Duodenal mucosa (tissue), 2 donors: ENCODE results near the gene TRIP13.

Experiments
- H3K27ac ChIP-seq: one replicate; pipeline ENCODE4 v1.7.0; 2013; ENCODE audit warnings: low read depth, low read length
- H3K27me3 ChIP-seq, 2 donors: one replicate each; pipeline ENCODE4 v1.7.0; 2013; ENCODE audit warnings: low read length in 2 of 2, control low read depth in 1 of 2; ENCODE audit not compliant: insufficient read depth in 2 of 2, control insufficient read depth in 1 of 2
- H3K36me3 ChIP-seq, 2 donors: one replicate each; pipeline ENCODE4 v1.7.0; 2013; ENCODE audit warnings: low read length in 2 of 2, control low read depth in 1 of 2; ENCODE audit not compliant: insufficient read depth in 2 of 2, control insufficient read depth in 1 of 2
- H3K4me1 ChIP-seq, 2 donors: one replicate each; pipeline ENCODE4 v1.7.0; 2013; ENCODE audit warnings: low read length in 2 of 2, control low read depth in 1 of 2; ENCODE audit not compliant: insufficient read depth in 2 of 2, control insufficient read depth in 1 of 2
- H3K4me3 ChIP-seq, 2 donors: one replicate each; pipeline ENCODE4 v1.7.0; 2013; ENCODE audit warnings: low read length in 2 of 2, low read depth in 1 of 2
- H3K9ac ChIP-seq, 2 donors: one replicate each; pipeline ENCODE4 v1.7.0; 2013; ENCODE audit warnings: low read length in 2 of 2, low read depth in 1 of 2
- H3K9me3 ChIP-seq, 2 donors: one replicate each; pipeline ENCODE4 v1.7.0; 2013; ENCODE audit warnings: low read length in 2 of 2, control low read depth in 1 of 2; ENCODE audit not compliant: control insufficient read depth in 1 of 2

The TRIP13 gene

GRCh38 chr5:961711-962240 lies 69.1 kb downstream of the TRIP13 start:
- H3K27ac ChIP-seq: no peak overlapping the region
- no peaks in the 10 kb centered on the region for H3K9me3 ChIP-seq
- no peaks in the 10 kb centered on the region for H3K36me3 ChIP-seq
- no peak overlapping the region for H3K9ac ChIP-seq
- H3K4me3 ChIP-seq: no peak overlapping the region
- peaks cover 0 to 15% of the 10 kb centered on the region in 2 donors for H3K27me3 ChIP-seq
- H3K4me1 ChIP-seq: peaks cover 8 to 18% of the 10 kb centered on the region in 2 donors

- no peak overlapping the region for H3K27ac ChIP-seq
- no peak overlapping the region for H3K4me3 ChIP-seq
- H3K9me3 ChIP-seq: no peaks in the 10 kb centered on the region
- H3K9ac ChIP-seq: no peak overlapping the region
- H3K27me3 ChIP-seq: peaks cover 0 to 15% of the 10 kb centered on the region in 2 donors
- H3K36me3 ChIP-seq: no peaks in the 10 kb centered on the region
- H3K4me1 ChIP-seq: peaks cover 4 to 15% of the 10 kb centered on the region in 2 donors
These were observed 69.7 kb downstream of the TRIP13 start for GRCh38 chr5:962386-962785.

- H3K27ac ChIP-seq: no peak overlapping the region
- H3K36me3 ChIP-seq: no peaks in the 10 kb centered on the region
- peaks cover 0 to 11% of the 10 kb centered on the region in 2 donors for H3K4me1 ChIP-seq
- no peak overlapping the region for H3K9ac ChIP-seq
- no peak overlapping the region for H3K4me3 ChIP-seq
- peaks cover 0 to 15% of the 10 kb centered on the region in 2 donors for H3K27me3 ChIP-seq
- no peaks in the 10 kb centered on the region for H3K9me3 ChIP-seq
These were observed 70.1 kb downstream of the TRIP13 start for GRCh38 chr5:962801-963200.

- Histone ChIP-seq H3K9me3 (no peaks in the 10 kb centered on the region), H3K9ac (no peak overlapping the region), H3K27ac (no peak overlapping the region), H3K4me3 (no peak overlapping the region), H3K36me3 (no peaks in the 10 kb centered on the region), H3K4me1 (peaks cover 0 to 6% of the 10 kb centered on the region in 2 donors), H3K27me3 (peaks cover 0 to 17% of the 10 kb centered on the region in 2 donors)
These were observed 70.6 kb downstream of the TRIP13 start for GRCh38 chr5:963310-963672.

- Histone ChIP-seq H3K4me1 (peaks cover 0 to under 1% of the 10 kb centered on the region in 2 donors), H3K36me3 (no peaks in the 10 kb centered on the region), H3K9ac (no peak overlapping the region), H3K9me3 (no peaks in the 10 kb centered on the region), H3K4me3 (no peak overlapping the region), H3K27me3 (peaks cover 0 to 19% of the 10 kb centered on the region in 2 donors), H3K27ac (peak overlapping the region; percentile 20)
These were observed 71.2 kb downstream of the TRIP13 start for GRCh38 chr5:963673-964531.

- H3K9ac ChIP-seq: no peak overlapping the region
- no peaks in the 10 kb centered on the region for H3K36me3 ChIP-seq
- H3K27me3 ChIP-seq: peaks cover 3 to 24% of the 10 kb centered on the region in 2 donors
- H3K27ac ChIP-seq: no peak overlapping the region
- no peaks in the 10 kb centered on the region for H3K4me1 ChIP-seq
- H3K9me3 ChIP-seq: no peaks in the 10 kb centered on the region
- H3K4me3 ChIP-seq: no peak overlapping the region
These were observed 72.1 kb downstream of the TRIP13 start for GRCh38 chr5:964821-965220.

GRCh38 chr5:965604-966344 lies 73.1 kb downstream of the TRIP13 start:
- no peaks in the 10 kb centered on the region for H3K9me3 ChIP-seq
- H3K4me1 ChIP-seq: no peaks in the 10 kb centered on the region
- H3K27me3 ChIP-seq: peaks cover 8 to 25% of the 10 kb centered on the region in 2 donors
- no peaks in the 10 kb centered on the region for H3K36me3 ChIP-seq
- no peak overlapping the region for H3K27ac ChIP-seq
- H3K9ac ChIP-seq: no peak overlapping the region
- H3K4me3 ChIP-seq: no peak overlapping the region

- H3K27me3 ChIP-seq: peaks cover 8 to 22% of the 10 kb centered on the region in 2 donors
- H3K9ac ChIP-seq: no peak overlapping the region
- no peaks in the 10 kb centered on the region for H3K9me3 ChIP-seq
- H3K36me3 ChIP-seq: no peaks in the 10 kb centered on the region
- no peaks in the 10 kb centered on the region for H3K4me1 ChIP-seq
- no peak overlapping the region for H3K4me3 ChIP-seq
- no peak overlapping the region for H3K27ac ChIP-seq
These were observed 73.6 kb downstream of the TRIP13 start for GRCh38 chr5:966345-966710.

GRCh38 chr5:966941-967340 lies 74.3 kb downstream of the TRIP13 start:
- Histone ChIP-seq H3K4me1 (no peaks in the 10 kb centered on the region), H3K9ac (no peak overlapping the region), H3K36me3 (no peaks in the 10 kb centered on the region), H3K27ac (no peak overlapping the region), H3K9me3 (no peaks in the 10 kb centered on the region), H3K4me3 (no peak overlapping the region), H3K27me3 (peaks cover 8 to 22% of the 10 kb centered on the region in 2 donors)
